GM18526 (cell line): ENCODE results near the gene PRIMA1.

Experiments used
- POLR2A ChIP-seq: IDR thresholded peaks from 3 replicates; pipeline ENCODE4 v1.6.1; 2011; ENCODE audit not compliant: insufficient read length; ENCODE audit errors: extremely low read depth

PRIMA1 gene

GRCh38 chr14:93788293-93788542 lies at the start of gene PRIMA1:
PRIMA1 (minus strand) TSS chr14:93788485; CDS start chr14:93787718, 767 bp downstream.
- TF ChIP-seq POLR2A, result no peak

- TF ChIP-seq POLR2A, result no peak
Measured at GRCh38 chr14:93834699-93835371, 46.5 kb upstream of the PRIMA1 start.

GRCh38 chr14:93832665-93833064 lies 44.4 kb upstream of the PRIMA1 start:
- no peak for TF ChIP-seq POLR2A

DNA sequence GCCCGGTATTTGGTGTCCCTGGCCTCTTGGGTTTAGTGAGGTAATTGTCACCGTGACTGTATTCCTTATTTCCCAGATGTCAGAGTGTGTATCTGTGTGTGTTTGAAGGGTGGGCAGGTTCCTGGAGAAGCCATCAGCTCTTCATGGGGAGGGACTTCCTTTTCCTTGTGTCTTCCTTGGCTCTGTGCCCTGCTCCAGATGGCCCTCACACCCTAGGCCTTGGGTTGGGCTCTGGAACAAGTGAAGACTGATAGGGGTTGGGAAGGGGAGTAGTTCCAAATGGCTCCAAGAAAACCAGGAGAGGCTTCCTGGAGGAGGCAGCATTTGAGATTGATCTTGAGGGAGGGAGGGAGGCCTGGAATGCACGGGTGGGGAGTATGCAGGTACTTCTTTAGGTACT lies 43.8 kb upstream of the PRIMA1 start:
- no peak for TF ChIP-seq POLR2A

GRCh38 chr14:93830753-93831461 lies 42.6 kb upstream of the PRIMA1 start:
- TF ChIP-seq POLR2A, result no peak

GRCh38 chr14:93829839-93830481 lies 41.7 kb upstream of the PRIMA1 start:
- no peak for TF ChIP-seq POLR2A

DNA sequence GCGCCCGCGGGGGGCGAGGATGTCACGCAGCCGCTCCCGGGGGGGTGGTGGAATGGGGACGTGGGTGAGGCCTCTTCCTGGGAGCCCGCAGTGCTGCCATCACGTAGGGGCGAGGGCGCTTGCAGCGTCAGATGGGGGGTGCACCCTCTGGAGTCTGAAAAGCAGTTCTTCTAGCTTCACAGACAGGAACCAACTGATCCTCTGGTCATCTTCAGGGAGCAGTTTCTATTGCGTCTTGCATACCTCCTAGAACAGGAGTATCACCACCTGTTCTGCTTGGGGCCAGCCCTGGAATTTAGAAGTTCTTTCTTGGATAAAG lies 36.9 kb upstream of the PRIMA1 start:
- TF ChIP-seq POLR2A, result no peak

- no peak for TF ChIP-seq POLR2A
Measured at GRCh38 chr14:93824518-93825234, 36.4 kb upstream of the PRIMA1 start.

GRCh38 chr14:93824076-93824475 lies 35.8 kb upstream of the PRIMA1 start:
- no peak for TF ChIP-seq POLR2A

DNA sequence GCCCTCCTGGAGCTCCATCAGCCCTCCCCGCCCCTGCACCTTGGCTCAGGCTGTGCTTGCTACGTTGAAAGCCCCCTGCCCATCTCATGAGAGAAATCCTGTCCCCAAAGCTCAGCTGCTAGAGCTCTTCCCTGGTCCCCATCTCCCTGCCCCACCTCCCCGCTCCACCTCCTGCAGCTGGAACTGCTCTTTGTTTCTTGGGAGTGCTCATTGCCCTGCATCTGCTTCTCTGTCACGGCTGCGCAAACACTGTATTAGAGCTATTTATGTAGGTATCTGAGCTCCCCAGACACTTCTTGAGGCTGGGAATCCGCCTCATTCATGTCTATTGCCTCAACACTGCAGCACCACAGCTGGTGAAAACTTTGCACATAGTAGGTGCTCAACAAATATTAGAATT lies 32.8 kb upstream of the PRIMA1 start:
- TF ChIP-seq POLR2A, result no peak

GRCh38 chr14:93818857-93819256 lies 30.6 kb upstream of the PRIMA1 start:
- TF ChIP-seq POLR2A, result no peak

DNA sequence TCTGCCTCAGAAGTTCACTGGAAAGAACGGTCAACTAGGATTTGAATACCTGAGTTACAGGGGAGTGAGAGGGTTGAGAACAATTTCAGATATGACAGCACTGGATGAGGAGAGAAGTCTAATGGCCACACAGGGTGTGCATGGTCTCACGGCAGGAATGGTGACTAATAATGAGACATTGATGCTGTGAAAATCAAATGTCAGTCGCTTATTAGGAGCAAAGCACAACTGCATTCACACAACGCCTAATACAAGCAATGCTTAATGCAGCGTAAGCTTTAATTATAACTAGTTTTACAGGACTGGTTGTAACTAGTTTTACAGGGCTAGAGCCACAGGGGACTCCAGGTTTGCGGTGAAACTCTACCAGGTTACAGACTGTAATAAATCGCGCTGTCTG lies 23.4 kb upstream of the PRIMA1 start:
- no peak for TF ChIP-seq POLR2A

DNA sequence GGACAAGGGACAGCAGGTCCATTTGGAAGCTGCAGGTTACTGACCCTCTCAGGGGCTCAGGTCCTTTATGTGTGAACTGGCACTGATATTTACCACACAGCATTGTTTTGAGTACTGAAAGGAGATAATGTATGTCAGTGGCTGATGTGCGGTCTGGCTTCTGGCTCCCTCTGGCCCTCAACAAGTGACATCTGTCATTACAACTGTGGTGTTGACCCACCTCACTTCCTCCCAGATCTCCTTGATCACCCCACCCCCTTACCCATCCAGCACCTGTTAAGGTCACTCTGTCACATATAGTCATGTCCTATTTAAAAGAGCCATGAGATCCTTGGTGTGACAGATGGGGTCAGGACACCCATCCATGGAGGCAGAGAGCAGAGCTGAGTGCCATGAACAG lies 22.7 kb upstream of the PRIMA1 start:
- TF ChIP-seq POLR2A, result no peak

DNA sequence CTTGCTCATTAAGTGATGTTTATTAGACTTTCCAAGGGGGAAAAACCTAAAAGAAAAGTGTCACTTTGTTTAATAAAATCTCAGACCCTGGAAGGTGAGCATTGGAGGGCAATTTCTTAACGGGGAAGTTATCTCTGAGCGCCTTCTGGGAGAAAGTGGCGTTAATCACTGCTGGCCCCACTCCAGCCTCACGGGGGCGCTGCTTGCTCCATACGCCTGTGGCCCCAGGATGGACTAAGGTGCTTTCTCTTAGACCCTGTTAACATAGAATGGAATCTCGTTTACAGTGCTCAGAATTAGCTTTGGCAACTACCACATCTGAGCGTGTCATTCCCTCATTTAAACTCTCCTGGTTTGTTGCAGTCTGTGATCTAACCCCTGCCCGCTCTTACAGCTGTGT lies 16.4 kb upstream of the PRIMA1 start:
- no peak for TF ChIP-seq POLR2A

- TF ChIP-seq POLR2A, result no peak
Measured at GRCh38 chr14:93803408-93804318, 15.4 kb upstream of the PRIMA1 start.

- no peak for TF ChIP-seq POLR2A
Measured at GRCh38 chr14:93799989-93800921, 12.0 kb upstream of the PRIMA1 start.
